NK-92 (cell line): ENCODE data around the gene BANP.
"Not testable (repeated sequence)": the region's sequence is repeated elsewhere in the genome, so short reads cannot be mapped to it uniquely, and the experiment has no call there.

ENCODE experiments used
- DNase-seq: peaks from one replicate; lab custom pipeline; 2025; ENCODE audit not compliant: unreplicated experiment; lab: John Stamatoyannopoulos, UW

Gene BANP

GRCh38 chr16:88118376-88118775, 167.1 kb downstream of the BANP start:
- no peak for DNase-seq

GRCh38 chr16:88118852-88119741, 167.9 kb downstream of the BANP start:
- not testable (repeated sequence) for DNase-seq

- not testable (repeated sequence) for DNase-seq
Observed at GRCh38 chr16:88119881-88120751, 168.9 kb downstream of the BANP start.

- DNase-seq = no peak
Observed at GRCh38 chr16:88120812-88121211, 169.6 kb downstream of the BANP start.

GRCh38 chr16:88121391-88121790, 170.2 kb downstream of the BANP start:
- DNase-seq = not testable (repeated sequence)

GRCh38 chr16:88121886-88122580, 170.8 kb downstream of the BANP start:
- no peak for DNase-seq
